ENCODE measurements around the gene CDH4. TPM values are rescaled to one million over a fixed set of nuclear protein-coding genes. Genes with fewer than 3 reads are reported as not detected.

Gene CDH4
- total RNA-seq, 1 donor from 2014 or later, result 0.06 TPM

DNA sequence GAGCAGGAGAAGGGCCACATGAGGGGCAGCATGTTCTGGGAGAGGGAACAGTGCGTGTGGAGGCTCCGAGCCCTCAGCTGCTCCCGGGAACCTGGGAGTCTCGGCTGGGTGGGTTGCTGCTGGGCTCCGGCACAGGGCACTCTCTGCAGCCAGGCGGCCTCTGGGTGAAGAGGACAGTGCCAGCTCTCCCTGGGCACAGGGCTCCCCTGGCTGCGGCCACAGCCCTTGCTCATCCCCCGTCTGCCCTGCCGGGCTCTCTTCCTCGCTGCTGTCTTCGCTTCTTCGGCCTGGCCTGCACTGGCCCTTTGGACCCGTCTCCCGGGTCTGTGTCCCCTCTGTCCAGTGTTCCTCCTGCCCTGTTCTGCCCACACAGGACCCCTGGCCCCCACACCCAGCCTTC lies 48.2 kb downstream of the CDH4 start:
- Histone ChIP-seq H3K27me3 (ENCODE audit: low read depth) (no peaks in the 10 kb centered on the region), H3K4me3 (no peak overlapping the region), H3K36me3 (no peaks in the 10 kb centered on the region), H3K27ac (no peak overlapping the region), H3K9me3 (no peaks in the 10 kb centered on the region), H3K4me1 (no peaks in the 10 kb centered on the region)
- TF ChIP-seq, protein P1, sequence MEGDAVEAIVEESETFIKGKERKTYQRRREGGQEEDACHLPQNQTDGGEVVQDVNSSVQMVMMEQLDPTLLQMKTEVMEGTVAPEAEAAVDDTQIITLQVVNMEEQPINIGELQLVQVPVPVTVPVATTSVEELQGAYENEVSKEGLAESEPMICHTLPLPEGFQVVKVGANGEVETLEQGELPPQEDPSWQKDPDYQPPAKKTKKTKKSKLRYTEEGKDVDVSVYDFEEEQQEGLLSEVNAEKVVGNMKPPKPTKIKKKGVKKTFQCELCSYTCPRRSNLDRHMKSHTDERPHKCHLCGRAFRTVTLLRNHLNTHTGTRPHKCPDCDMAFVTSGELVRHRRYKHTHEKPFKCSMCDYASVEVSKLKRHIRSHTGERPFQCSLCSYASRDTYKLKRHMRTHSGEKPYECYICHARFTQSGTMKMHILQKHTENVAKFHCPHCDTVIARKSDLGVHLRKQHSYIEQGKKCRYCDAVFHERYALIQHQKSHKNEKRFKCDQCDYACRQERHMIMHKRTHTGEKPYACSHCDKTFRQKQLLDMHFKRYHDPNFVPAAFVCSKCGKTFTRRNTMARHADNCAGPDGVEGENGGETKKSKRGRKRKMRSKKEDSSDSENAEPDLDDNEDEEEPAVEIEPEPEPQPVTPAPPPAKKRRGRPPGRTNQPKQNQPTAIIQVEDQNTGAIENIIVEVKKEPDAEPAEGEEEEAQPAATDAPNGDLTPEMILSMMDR (IDR thresholded peaks at IDR 0.05), result no peak
- DNase-seq (no peak), ATAC-seq (no peak)
- intact Hi-C loops (cut with DNase I), result no loop called here

DNA sequence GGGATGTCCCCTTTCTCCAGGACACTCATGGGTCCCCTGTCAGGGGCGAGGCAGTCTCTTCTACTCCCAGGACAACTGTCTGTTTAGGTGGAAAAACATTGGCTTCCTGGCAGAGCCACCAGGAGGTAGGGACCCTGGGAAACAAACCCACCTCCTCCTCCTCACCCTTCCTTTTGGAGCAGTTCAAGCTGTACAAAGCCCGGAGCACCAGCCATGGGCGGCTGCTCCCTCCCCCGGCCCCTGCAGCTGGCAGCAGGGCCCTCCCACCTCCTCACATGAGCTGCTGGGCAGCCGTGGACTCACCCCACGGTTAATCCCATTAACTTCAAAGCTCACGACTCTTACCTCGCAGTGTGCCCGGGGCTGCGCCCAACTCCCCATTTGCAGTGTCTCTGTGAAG lies 48.6 kb downstream of the CDH4 start:
- intact Hi-C loops (cut with DNase I), result no loop called here
- TF ChIP-seq, protein P1 (IDR thresholded peaks at IDR 0.05), result no peak

DNA sequence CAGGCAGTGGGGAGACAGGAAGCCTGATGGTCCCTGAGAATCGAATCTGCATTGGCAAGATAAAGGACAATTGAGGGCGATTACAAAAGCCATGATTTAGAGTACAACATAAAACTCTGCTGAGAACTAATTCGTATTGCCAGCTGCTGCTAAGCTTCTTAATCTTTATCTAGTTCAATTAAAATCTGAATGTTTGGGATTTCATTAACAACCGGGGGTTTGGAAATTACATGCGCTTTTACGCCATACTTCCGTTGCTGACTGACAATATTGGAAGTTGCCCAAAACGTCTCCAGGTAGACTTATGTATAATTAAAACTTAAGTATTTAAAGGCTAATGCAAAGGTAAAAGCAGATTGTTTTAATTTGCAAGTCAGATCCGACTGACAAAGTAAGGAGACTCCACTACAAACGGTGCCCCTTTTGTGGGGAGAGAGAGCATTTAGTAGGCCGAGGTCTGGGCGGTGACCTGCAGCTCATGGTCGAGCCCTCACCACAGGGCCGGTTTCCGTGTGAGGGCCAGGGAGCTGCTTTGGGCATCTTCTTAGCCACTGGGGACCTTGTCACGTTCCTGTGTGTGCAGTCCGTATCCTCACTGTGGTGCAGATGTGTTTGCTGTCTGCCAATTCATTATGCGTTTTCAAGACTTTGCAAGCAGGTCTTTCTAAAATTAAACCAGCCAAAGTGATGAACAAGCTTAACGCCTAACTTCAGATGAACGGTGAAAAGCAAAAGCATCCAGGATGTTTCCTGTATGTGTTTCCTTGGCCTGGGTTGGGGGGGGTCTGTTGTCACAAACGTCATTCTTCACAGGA lies 49.9 kb downstream of the CDH4 start:
- Histone ChIP-seq H3K9me3 (no peaks in the 10 kb centered on the region), H3K27ac (no peak overlapping the region), H3K27me3 (ENCODE audit: low read depth) (no peaks in the 10 kb centered on the region), H3K36me3 (no peaks in the 10 kb centered on the region), H3K4me1 (no peaks in the 10 kb centered on the region), H3K4me3 (no peak overlapping the region)
- DNase-seq (no peak), ATAC-seq (no peak)
- intact Hi-C loops (cut with DNase I), result no loop called here
- TF ChIP-seq, protein P1 (IDR thresholded peaks at IDR 0.05), result no peak

More for the DNA sequence above, 48.6 kb downstream of the CDH4 start:
- no peak overlapping the region for H3K27ac ChIP-seq
- H3K36me3 ChIP-seq, result no peaks in the 10 kb centered on the region
- ATAC-seq (no peak), DNase-seq (no peak)
- H3K4me3 ChIP-seq, result no peak overlapping the region
- H3K27me3 ChIP-seq (ENCODE audit: low read depth), result no peaks in the 10 kb centered on the region
- H3K9me3 ChIP-seq, result no peaks in the 10 kb centered on the region
- H3K4me1 ChIP-seq, result no peaks in the 10 kb centered on the region

DNA sequence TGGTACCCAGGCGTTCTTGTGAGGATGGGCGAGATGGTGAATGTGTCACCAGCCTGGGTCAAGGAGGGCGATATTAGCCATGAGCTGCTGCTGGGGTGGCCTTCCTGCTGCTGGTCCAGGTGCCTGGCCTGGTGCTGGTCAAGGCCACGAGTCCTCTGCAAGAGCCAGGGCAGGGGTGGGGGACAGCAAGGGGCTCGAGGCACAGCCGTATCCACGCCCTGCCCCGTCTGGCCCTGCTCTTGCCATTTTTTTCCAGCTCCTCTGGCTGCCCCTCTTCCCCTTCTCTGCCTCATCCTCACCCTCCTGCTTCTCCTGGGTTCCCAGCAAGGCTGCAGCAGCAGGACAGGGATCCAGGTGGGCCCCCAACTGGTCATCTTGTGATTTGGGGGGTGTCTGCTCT lies 51.2 kb downstream of the CDH4 start:
- intact Hi-C loops (cut with DNase I), result no loop called here
- ATAC-seq, result no peak
- DNase-seq, result no peak

DNA sequence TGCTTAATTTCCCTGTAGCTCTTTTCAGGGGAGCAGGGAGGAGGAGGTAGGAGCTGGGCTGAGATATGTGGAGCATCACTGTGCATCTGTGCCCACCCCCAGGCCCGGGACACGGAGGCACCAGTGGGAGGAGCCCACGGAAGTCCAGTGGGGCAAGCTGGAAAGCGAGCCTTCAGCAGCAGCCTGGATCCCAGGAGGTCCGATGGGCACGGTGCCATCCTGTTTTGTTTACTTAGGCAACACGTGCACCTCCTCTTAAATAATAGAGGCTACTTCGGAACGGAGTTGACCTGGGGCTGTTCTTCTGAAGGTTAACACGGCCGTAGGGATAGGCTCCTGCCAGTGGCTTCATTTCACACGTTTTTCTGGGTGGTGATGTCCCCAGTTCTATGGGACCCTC lies 51.6 kb downstream of the CDH4 start:
- Histone ChIP-seq H3K27me3 (ENCODE audit: low read depth) (no peaks in the 10 kb centered on the region), H3K9me3 (no peaks in the 10 kb centered on the region), H3K27ac (no peak overlapping the region), H3K36me3 (no peaks in the 10 kb centered on the region), H3K4me1 (no peaks in the 10 kb centered on the region), H3K4me3 (no peak overlapping the region)
- no peak for DNase-seq
- no peak for ATAC-seq
- TF ChIP-seq, protein P1 (IDR thresholded peaks at IDR 0.05), result no peak
- intact Hi-C loops (cut with DNase I), result no loop called here

More for the DNA sequence above, 51.2 kb downstream of the CDH4 start:
- Histone ChIP-seq H3K4me1 (no peaks in the 10 kb centered on the region), H3K4me3 (no peak overlapping the region), H3K36me3 (no peaks in the 10 kb centered on the region), H3K9me3 (no peaks in the 10 kb centered on the region), H3K27me3 (ENCODE audit: low read depth) (no peaks in the 10 kb centered on the region), H3K27ac (no peak overlapping the region)
- TF ChIP-seq, protein P1 (IDR thresholded peaks at IDR 0.05), result no peak
